Peyer's patch (tissue), 4 donors: ENCODE results near the gene CRK. TPM values are rescaled to one million over a fixed set of nuclear protein-coding genes. Genes with fewer than 3 reads are reported as not detected.

Experiments used
- DNase-seq, 3 donors: peaks; one replicate each; pipeline ENCODE4 v3.0.0-alpha.2; 2017 to 2019
- H3K27ac ChIP-seq, 4 donors: fragments of 200-600 bp; sonication (generic); one replicate each; pipeline ENCODE4 v1.5.1; 2016 to 2019
- H3K27me3 ChIP-seq, 2 donors: fragments of 200-600 bp; sonication (generic); one replicate each; pipeline ENCODE4 v1.5.1; 2019
- H3K36me3 ChIP-seq, 3 donors: fragments of 200-600 bp; sonication (generic); one replicate each; pipeline ENCODE4 v1.5.1; 2016 to 2019
- H3K4me1 ChIP-seq, 4 donors: fragments of 200-600 bp; sonication (generic); one replicate each; pipeline ENCODE4 v1.5.1; 2016 to 2019
- H3K4me3 ChIP-seq, 4 donors: fragments of 200-600 bp; sonication (generic); 1 replicate in 3 of 4; 2 replicates in 1 of 4; pipeline ENCODE4 v1.5.1; 2016 to 2019; ENCODE audit warnings: mild to moderate bottlenecking in 1 of 4
- H3K9me3 ChIP-seq, 4 donors: fragments of 200-600 bp; sonication (generic); one replicate each; pipeline ENCODE4 v1.5.1; 2016 to 2019; ENCODE audit warnings: mild to moderate bottlenecking in 1 of 4
- POLR2A ChIP-seq, 2 donors: fragments of 450-650 bp; IDR thresholded peaks; one replicate each; pipeline ENCODE4 v1.5.1; 2017; ENCODE audit warnings: antibody characterized with exemption in 2 of 2, mild to moderate bottlenecking in 2 of 2, moderate library complexity in 2 of 2
- total RNA-seq, 4 donors: library from RNA; depleted of rRNA; stranded (reverse); fragments of >200 nt; gene quantifications; one replicate each; pipeline ENCODE4 v1.1.0, GENCODE V29; 2016
- TF ChIP-seq, protein P1 (sequence below), 6 experiments: fragments of 450-650 bp in 4 of 6; fragments of 200-600 bp in 2 of 6; sonication (generic) in 1 of 6; IDR thresholded peaks; one replicate each; pipeline ENCODE4 v1.5.1; 2017 to 2019; ENCODE audit warnings: antibody characterized with exemption in 6 of 6, mild to moderate bottlenecking in 3 of 6, moderate library complexity in 1 of 6

The CRK gene
- total RNA-seq, 4 donors from 2014 or later: 33.0 to 66.2 (median 59.5) TPM

DNA sequence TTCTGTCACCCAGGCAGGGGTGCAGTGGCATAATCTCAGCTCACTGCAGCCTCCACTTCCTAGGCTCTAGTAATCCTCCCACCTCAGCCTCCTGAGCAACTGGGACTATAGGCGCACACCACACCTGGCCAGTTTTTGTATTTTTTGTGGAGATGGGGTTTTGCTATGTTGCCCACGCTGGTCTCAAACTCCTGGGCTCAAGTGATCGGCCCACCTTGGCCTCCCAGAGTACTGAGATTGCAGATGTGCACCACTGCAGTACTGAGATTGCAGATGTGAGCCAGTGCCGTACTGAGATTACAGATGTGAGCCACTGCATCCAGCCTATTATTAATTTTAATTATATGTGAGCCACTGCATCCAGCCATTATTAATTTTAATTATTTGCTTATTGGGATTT lies 13.8 kb downstream of the CRK start:
- H3K36me3 ChIP-seq: peaks cover 0 to 2% (median 0%) of the 10 kb centered on the region in 3 donors
- H3K27me3 ChIP-seq: no peaks in the 10 kb centered on the region
- H3K4me3 ChIP-seq: no peak overlapping the region
- H3K27ac ChIP-seq: no peak overlapping the region
- no peak for DNase-seq
- TF ChIP-seq, protein P1, sequence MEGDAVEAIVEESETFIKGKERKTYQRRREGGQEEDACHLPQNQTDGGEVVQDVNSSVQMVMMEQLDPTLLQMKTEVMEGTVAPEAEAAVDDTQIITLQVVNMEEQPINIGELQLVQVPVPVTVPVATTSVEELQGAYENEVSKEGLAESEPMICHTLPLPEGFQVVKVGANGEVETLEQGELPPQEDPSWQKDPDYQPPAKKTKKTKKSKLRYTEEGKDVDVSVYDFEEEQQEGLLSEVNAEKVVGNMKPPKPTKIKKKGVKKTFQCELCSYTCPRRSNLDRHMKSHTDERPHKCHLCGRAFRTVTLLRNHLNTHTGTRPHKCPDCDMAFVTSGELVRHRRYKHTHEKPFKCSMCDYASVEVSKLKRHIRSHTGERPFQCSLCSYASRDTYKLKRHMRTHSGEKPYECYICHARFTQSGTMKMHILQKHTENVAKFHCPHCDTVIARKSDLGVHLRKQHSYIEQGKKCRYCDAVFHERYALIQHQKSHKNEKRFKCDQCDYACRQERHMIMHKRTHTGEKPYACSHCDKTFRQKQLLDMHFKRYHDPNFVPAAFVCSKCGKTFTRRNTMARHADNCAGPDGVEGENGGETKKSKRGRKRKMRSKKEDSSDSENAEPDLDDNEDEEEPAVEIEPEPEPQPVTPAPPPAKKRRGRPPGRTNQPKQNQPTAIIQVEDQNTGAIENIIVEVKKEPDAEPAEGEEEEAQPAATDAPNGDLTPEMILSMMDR (IDR thresholded peaks at IDR 0.05): no peak
- TF ChIP-seq POLR2A (IDR thresholded peaks at IDR 0.05): no peak
- H3K9me3 ChIP-seq: no peaks in the 10 kb centered on the region
- no peaks in the 10 kb centered on the region for H3K4me1 ChIP-seq

DNA sequence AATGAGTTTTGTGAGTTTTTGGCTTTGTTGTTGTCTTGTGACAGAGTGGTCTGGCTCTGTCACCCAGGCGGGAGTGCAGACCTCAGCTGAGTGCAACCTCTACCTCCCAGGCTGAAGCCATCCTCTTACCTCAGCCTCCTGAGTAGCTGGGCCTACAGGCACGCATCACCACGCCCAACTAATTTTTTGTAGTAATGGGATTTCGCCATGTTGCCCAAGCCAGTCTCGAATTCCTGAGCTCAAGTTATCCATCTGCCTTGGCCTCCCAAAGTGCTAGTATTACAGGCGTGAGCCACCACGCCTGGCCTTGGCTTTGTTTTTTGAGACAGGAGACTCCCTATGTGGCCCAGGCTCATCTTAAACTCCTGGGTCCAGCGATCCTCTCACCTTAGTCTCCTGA lies 15.1 kb downstream of the CRK start:
- no peaks in the 10 kb centered on the region for H3K4me1 ChIP-seq
- no peak overlapping the region for H3K4me3 ChIP-seq
- no peaks in the 10 kb centered on the region for H3K27me3 ChIP-seq
- peaks cover 0 to 15% (median 0%) of the 10 kb centered on the region in 3 donors for H3K36me3 ChIP-seq
- TF ChIP-seq, protein P1 (IDR thresholded peaks at IDR 0.05): no peak
- TF ChIP-seq POLR2A (IDR thresholded peaks at IDR 0.05): no peak
- no peak overlapping the region for H3K27ac ChIP-seq
- no peaks in the 10 kb centered on the region for H3K9me3 ChIP-seq
- no peak for DNase-seq

DNA sequence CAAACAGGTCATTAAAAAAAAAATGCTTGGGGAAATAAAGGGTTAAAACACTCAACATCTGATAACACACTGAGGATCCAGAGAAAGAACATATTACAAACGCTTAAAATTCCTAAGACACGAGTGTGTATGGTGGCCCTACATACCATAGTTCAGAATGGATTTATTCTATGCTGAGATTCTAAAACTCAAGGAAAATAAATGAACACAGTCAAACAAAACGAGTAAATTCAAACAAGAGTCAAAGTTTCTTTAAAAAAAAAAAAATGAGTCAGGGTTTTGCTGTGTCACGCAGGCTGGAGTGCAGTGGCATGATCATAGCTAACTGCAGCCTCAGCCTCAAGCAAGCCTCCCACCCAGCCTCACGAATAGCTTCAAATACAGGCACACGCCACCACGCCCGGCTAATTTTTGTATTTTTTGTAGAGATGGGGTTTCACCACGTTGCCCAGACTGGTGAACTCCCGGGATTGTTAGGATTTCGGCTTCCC lies 17.4 kb downstream of the CRK start:
- H3K9me3 ChIP-seq: no peaks in the 10 kb centered on the region
- no peak overlapping the region for H3K27ac ChIP-seq
- peaks cover 0 to 36% (median 0%) of the 10 kb centered on the region in 3 donors for H3K36me3 ChIP-seq
- peaks cover 0 to 5% (median 0%) of the 10 kb centered on the region in 4 donors for H3K4me1 ChIP-seq
- no peak for TF ChIP-seq POLR2A (IDR thresholded peaks at IDR 0.05)
- TF ChIP-seq, protein P1 (IDR thresholded peaks at IDR 0.05): no peak
- no peaks in the 10 kb centered on the region for H3K27me3 ChIP-seq
- no peak for DNase-seq
- no peak overlapping the region for H3K4me3 ChIP-seq

DNA sequence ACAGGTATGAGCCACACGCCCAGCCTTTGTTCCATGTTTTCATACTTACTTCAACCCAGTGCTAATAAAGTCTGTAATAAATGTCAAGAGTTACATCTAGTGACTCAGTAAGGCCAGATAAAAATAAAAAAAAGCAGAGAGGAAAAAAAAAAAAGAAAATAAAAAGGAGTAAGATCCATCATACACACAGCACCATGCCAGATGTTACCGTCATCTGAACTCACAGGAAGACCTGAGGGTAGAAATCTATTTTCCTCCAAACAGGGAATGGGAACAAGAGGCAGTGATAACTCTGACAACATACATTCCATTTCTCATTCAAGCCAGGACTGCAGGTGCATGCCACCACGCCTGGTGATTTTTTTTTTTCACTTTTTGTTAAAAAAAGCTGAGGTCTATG lies 20.7 kb downstream of the CRK start:
- Histone ChIP-seq H3K9me3 (no peaks in the 10 kb centered on the region), H3K4me1 (peaks cover 0 to 14% (median 0%) of the 10 kb centered on the region in 4 donors), H3K4me3 (no peak overlapping the region), H3K27me3 (no peaks in the 10 kb centered on the region), H3K36me3 (peaks cover 0 to 43% (median 0%) of the 10 kb centered on the region in 3 donors), H3K27ac (no peak overlapping the region)
- no peak for DNase-seq
- TF ChIP-seq, protein P1 (IDR thresholded peaks at IDR 0.05): no peak
- TF ChIP-seq POLR2A (IDR thresholded peaks at IDR 0.05): no peak

DNA sequence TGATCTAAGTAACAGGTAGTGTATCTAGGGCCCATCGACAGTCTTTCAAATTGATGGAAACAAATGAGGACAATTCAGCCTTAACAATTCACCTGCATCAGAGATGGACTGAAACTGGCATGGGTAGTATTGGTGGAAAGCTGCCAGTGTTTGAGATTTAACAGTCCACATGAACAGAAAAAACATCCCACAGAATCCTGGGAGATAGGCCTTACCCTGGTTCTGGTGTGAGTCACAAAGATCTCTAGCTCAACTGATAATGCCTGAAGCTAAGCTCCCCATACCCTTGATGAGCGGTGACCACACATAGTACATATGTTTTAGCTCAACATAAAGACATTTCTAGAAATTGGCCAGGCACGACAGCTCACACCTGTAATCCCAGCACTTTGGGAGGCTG lies 21.9 kb downstream of the CRK start:
- Histone ChIP-seq H3K27ac (no peak overlapping the region), H3K27me3 (no peaks in the 10 kb centered on the region), H3K4me3 (no peak overlapping the region), H3K36me3 (peaks cover 0 to 45% (median 0%) of the 10 kb centered on the region in 3 donors), H3K9me3 (no peaks in the 10 kb centered on the region), H3K4me1 (peaks cover 0 to 14% (median 0%) of the 10 kb centered on the region in 4 donors)
- TF ChIP-seq POLR2A (IDR thresholded peaks at IDR 0.05): no peak
- TF ChIP-seq, protein P1 (IDR thresholded peaks at IDR 0.05): no peak
- no peak for DNase-seq
